Activated naive CD8-positive, alpha-beta T cell treated with anti-CD3 and anti-CD28 coated beads for 36 hours (primary cell): ENCODE results near the gene STIM2. TPM values are rescaled to one million over a fixed set of nuclear protein-coding genes. Genes with fewer than 3 reads are reported as not detected.
A peak's percentile ranks its signal among the peaks of the same experiment; 100 is the strongest.
"Not testable (repeated sequence)": the region's sequence is repeated elsewhere in the genome, so short reads cannot be mapped to it uniquely, and the experiment has no call there.

ENCODE experiments used
- DNase-seq: peaks from one replicate; pipeline ENCODE4 v3.0.0; 2021
- H3K27ac Mint-ChIP-seq: one replicate; pipeline ENCODE4 v1.8.0; 2022; ENCODE audit warnings: mild to moderate bottlenecking, moderate library complexity, mixed read lengths
- H3K27me3 Mint-ChIP-seq: one replicate; pipeline ENCODE4 v1.8.0; 2022; ENCODE audit warnings: mild to moderate bottlenecking, mixed read lengths
- H3K36me3 Mint-ChIP-seq: one replicate; pipeline ENCODE4 v1.8.0; 2021; ENCODE audit warnings: mild to moderate bottlenecking, mixed read lengths
- H3K4me1 Mint-ChIP-seq: one replicate; pipeline ENCODE4 v1.8.0; 2021; ENCODE audit warnings: mixed read lengths
- H3K4me3 Mint-ChIP-seq: one replicate; pipeline ENCODE4 v1.8.0; 2022; ENCODE audit warnings: mild to moderate bottlenecking, moderate library complexity, mixed read lengths
- H3K9me3 Mint-ChIP-seq: one replicate; pipeline ENCODE4 v1.8.0; 2022; ENCODE audit warnings: mixed read lengths
- total RNA-seq, 2 experiments: library from RNA; stranded (reverse); gene quantifications; one replicate each; pipeline ENCODE4 v1.2.3, GENCODE V29; 2021

STIM2 gene
- total RNA-seq, 2 experiments from 2014 or later = 41.8 to 45.1 TPM

DNA sequence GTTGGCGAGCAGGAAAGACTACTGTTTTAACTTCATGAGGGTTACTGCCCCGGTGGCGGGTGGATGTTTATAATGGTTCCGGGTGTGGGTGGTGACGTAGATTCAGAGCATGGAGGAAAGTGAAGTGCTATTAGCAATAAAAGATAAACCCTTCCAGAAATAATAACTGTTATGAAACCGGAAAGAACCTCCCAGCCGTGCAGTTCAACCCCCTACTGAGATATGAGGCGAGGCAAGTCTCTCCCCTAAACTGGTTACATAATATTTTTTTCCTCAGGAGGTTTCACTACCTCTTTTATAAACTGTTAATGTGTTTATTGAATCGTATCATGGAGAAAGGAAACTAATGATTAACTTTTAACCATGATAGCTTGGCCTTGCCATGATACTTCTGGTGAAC lies 33.9 kb upstream of the STIM2 start:
- Mint-ChIP-seq H3K27ac (no peak overlapping the region), H3K4me3 (no peak overlapping the region), H3K4me1 (peaks cover 9% of the 10 kb centered on the region), H3K27me3 (no peaks in the 10 kb centered on the region), H3K36me3 (peaks cover 6% of the 10 kb centered on the region), H3K9me3 (peaks cover 11% of the 10 kb centered on the region)
- no peak for DNase-seq

DNA sequence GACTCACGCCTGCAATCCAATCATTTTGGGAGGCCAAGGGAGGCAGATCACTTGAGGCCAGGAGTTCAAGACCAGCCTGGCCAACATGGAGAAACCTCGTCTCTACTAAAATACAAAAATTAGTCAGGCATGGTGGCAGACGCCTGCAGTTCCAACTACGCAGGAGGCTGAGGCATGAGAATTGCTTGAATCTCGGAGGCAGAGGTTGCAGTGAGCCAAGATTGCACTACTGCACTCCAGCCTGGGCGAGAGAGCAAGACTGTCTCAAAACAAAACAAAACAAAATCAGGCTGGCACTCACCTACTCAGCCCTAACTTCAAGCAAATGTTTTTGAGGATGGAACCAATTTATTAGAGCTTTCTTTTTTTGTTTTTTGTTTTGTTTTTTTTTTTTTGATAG lies 33.3 kb upstream of the STIM2 start:
- peaks cover 11% of the 10 kb centered on the region for H3K9me3 Mint-ChIP-seq
- not testable (repeated sequence) for H3K4me1 Mint-ChIP-seq, H3K4me3 Mint-ChIP-seq, H3K27ac Mint-ChIP-seq, DNase-seq, H3K27me3 Mint-ChIP-seq, H3K36me3 Mint-ChIP-seq

DNA sequence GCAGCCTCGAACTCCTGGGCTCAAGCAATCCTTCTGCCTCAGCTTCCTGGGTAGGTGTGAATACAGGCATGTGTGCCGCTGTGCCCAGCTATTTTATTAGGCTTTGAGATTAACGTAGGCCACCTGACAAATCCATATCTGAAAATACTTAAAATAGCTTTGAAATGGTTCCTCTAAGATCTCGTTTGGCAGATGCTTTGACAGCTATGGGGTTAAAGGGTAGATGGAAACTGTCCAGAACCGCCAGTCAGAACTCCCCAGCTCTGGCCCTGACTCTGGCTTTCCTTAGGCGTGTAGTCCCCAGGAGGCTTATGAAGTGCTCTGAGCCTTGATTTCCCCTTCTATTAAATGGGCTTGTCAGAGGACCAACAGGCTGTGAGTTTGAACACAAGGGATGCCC lies 32.8 kb upstream of the STIM2 start:
- Mint-ChIP-seq H3K4me1 (peaks cover 2% of the 10 kb centered on the region), H3K4me3 (no peak overlapping the region), H3K9me3 (peaks cover 9% of the 10 kb centered on the region), H3K27ac (no peak overlapping the region), H3K36me3 (peaks cover 4% of the 10 kb centered on the region), H3K27me3 (no peaks in the 10 kb centered on the region)
- DNase-seq = no peak

DNA sequence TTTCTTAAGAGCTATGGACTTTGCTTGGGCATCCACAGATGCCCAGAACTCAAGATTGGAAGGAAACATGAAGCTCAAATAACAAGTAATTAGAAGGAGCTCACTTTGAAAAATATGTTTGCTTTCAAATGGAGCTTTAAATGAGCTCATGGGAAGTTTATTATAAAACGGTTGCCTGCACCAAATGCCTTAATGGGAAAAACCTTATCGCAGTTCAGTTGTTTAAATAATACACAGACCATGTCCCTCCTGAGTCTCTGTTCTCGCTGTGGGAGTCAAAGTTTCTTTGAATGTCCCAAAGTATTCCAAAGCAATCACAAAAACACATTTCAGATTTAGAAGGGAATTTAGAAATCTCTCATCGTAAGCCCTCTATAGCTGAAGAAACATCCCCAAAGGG lies 31.6 kb upstream of the STIM2 start:
- H3K9me3 Mint-ChIP-seq = peaks cover under 1% of the 10 kb centered on the region
- H3K27ac Mint-ChIP-seq = no peak overlapping the region
- no peaks in the 10 kb centered on the region for H3K4me1 Mint-ChIP-seq
- H3K27me3 Mint-ChIP-seq = no peaks in the 10 kb centered on the region
- H3K4me3 Mint-ChIP-seq = no peak overlapping the region
- no peaks in the 10 kb centered on the region for H3K36me3 Mint-ChIP-seq
- no peak for DNase-seq

DNA sequence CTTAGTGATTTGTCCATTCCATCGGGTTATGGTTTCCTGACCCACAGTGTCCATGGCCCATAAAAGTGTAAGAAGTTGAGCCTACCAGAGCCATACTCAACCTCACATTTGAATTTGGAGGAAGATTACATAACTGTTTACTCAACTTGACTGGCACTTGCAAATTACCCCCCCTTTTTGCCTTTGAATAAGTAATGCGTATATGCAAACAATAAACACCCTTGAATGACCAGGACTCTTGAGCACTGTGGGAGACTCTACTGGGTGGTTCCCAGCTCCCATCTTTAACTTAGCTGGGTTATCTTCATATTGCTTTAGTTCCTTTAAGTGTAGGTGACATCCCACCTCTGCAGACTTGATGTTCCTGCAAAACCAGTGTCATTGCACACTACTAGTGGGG lies 30.6 kb upstream of the STIM2 start:
- no peaks in the 10 kb centered on the region for H3K4me1 Mint-ChIP-seq
- no peaks in the 10 kb centered on the region for H3K36me3 Mint-ChIP-seq
- no peak for DNase-seq
- no peaks in the 10 kb centered on the region for H3K27me3 Mint-ChIP-seq
- no peak overlapping the region for H3K27ac Mint-ChIP-seq
- peaks cover 2% of the 10 kb centered on the region for H3K9me3 Mint-ChIP-seq
- H3K4me3 Mint-ChIP-seq = no peak overlapping the region

DNA sequence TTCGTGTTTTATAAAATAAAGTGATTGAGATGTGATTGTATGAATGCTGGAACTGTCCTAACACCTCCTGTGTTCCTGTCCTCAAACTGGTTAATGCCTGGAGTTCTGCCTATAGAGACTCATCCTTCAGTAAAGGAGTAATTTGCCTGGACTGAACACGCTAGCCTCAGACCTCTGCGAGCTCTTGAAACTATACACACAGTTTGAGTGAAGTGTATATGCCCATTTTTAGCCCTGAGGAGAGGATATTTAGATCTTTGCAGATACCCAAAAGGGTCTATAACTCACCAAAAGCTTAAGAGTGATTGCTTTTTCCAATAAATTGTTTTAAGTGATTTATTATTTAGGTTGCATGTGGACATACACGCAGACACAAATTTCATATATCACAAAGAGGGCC lies 29.9 kb upstream of the STIM2 start:
- Mint-ChIP-seq H3K9me3 (peaks cover 2% of the 10 kb centered on the region), H3K4me1 (no peaks in the 10 kb centered on the region), H3K27ac (no peak overlapping the region), H3K4me3 (no peak overlapping the region), H3K27me3 (no peaks in the 10 kb centered on the region), H3K36me3 (no peaks in the 10 kb centered on the region)
- no peak for DNase-seq

DNA sequence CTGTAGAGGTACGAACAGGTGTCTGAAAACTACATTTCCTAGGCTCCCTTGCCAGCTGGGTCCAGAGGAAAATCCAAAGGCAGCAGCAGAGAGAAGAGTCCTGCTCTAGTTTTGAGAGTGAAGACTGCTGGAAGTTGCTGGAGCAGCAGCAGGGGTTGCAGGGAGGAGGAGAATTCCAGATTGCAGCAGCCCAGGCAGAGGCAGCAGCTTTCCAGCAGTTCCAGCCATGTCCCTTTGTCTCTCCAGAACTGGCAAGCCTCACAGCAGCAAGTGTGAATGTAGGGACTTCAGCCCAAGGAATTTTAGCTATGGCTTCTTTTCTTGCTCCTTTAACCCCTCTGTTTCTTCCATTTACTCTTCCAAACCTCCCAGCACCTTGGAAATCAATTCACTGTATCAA lies 24.1 kb upstream of the STIM2 start:
- Mint-ChIP-seq H3K36me3 (peaks cover 1% of the 10 kb centered on the region), H3K4me3 (no peak overlapping the region), H3K27ac (no peak overlapping the region), H3K27me3 (no peaks in the 10 kb centered on the region), H3K9me3 (peaks cover 4% of the 10 kb centered on the region), H3K4me1 (no peaks in the 10 kb centered on the region)
- DNase-seq = no peak

DNA sequence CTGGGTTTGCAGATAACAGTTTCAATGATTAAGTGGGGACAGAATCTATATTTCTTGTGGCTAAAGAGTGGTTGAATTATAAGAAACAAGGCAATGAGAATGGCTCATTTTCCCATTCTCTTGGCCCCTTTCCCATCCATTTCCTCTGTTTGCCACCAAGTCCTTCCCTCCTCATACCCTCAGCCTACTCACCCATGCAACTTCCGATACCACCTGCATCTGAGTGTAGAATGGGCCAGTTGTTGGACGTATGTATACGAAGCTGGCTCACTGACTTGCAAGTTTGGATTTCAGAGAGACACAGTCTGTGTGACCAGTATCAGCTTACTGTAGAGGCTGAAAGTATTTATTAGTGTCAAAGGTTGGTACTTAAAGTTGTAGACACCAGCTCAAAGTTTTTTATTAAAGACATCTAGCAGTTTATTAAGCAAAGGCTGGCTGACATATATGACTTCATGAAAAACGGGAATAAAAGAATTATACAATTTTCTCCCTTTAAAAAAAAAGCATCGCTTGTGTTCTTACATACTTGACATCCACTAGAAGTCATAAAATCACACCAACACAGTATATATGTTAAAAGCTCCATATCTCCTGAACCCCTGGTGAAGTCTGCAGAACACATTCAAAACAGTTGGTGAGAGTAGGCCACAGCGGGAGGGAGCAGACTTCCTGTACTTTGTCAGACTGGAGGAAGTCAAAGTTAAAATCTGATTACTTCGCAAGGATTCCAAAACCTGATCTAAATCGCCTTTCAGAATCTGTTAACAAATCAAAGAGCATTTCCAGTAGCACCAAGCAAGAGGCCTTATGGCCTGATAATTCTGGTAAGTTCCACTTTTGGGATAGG lies 22.4 kb upstream of the STIM2 start:
- Mint-ChIP-seq H3K27ac (no peak overlapping the region), H3K4me1 (no peaks in the 10 kb centered on the region), H3K36me3 (peaks cover 1% of the 10 kb centered on the region), H3K4me3 (no peak overlapping the region), H3K27me3 (no peaks in the 10 kb centered on the region), H3K9me3 (peaks cover 4% of the 10 kb centered on the region)
- DNase-seq = no peak

DNA sequence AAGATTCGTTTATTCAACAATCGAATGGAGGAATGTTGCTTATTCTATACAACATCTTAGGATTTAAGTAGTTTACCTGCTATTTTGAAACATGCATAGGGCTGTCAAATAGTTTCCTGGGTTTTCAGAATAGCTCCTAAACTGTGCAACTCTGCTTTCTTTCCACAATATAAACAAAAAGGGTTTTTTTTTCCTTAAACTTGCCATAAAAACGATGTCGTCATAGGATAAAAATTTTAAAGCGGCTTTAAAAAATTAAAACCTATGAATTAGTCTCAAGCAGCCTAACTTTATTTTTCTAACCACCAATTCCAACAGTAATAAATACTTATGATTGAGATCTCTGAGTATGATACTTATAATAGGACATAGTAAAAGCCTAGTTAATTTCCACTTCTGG lies 21.6 kb upstream of the STIM2 start:
- H3K27me3 Mint-ChIP-seq = no peaks in the 10 kb centered on the region
- no peak overlapping the region for H3K27ac Mint-ChIP-seq
- DNase-seq = no peak
- no peaks in the 10 kb centered on the region for H3K4me1 Mint-ChIP-seq
- peaks cover 4% of the 10 kb centered on the region for H3K9me3 Mint-ChIP-seq
- H3K36me3 Mint-ChIP-seq = peaks cover 1% of the 10 kb centered on the region
- H3K4me3 Mint-ChIP-seq = no peak overlapping the region

DNA sequence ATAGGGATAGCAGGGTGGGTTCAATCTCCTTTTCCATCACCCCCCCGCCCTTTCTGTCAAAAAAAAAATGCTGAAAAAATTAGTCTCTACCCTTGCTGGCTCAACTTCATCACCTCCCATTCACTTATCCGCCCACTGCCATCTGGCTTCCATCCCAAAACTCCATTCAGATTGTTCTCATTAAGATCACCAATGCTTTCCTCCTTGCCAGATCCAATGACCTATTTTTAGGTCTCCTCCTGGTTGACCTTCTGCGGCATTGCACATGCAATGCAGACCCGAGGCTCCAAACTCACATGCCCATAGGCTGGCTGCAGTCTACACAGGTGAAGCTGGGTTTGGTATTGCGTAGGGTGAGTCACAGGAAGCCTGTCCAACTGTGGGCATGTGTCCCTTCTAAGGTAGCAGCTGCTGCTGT lies 21.1 kb upstream of the STIM2 start:
- DNase-seq = no peak
- Mint-ChIP-seq H3K4me1 (no peaks in the 10 kb centered on the region), H3K27me3 (no peaks in the 10 kb centered on the region), H3K9me3 (peaks cover 4% of the 10 kb centered on the region), H3K4me3 (no peak overlapping the region), H3K27ac (no peak overlapping the region), H3K36me3 (peaks cover 1% of the 10 kb centered on the region)

DNA sequence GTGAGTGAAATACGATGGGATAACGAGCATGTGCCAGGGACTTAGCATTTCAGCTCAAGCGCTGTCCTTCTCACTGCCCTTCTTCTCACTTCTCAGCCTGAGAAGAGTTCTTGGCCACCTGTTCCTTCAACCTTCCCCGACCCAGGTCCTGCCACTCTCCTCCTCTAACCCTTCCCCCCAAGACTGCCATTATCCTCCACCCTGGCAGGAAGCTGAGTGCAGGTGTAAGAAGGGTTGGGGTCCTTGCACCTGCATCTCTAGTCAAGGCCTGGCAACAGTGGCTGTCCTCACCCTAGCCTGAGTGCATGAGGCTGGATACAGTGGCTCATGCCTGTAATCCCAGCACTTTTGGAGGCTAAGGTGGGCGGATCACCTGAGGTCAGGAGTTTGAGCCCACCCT lies 19.9 kb upstream of the STIM2 start:
- Mint-ChIP-seq H3K9me3 (peaks cover 3% of the 10 kb centered on the region), H3K4me1 (no peaks in the 10 kb centered on the region), H3K36me3 (peaks cover 1% of the 10 kb centered on the region), H3K27me3 (no peaks in the 10 kb centered on the region), H3K27ac (no peak overlapping the region), H3K4me3 (no peak overlapping the region)
- DNase-seq = no peak

DNA sequence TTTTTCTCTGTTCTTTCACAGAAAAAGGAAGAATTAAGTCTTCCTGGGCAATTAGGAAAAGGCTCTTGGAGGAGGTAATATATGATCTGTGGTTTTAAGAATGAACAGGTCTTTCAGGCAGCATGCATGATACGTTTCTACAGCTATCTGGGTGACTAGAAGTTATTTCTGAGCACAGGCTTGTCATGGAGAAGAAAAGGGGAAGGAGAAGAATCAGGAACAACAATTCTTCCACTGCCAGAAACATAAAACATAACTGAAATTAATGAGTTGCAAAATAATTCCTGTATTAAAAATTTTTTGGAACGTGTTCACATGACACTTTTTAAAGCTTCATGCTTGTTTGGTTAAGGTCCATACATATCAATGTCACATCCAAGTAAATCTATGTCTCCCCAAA lies 17.7 kb upstream of the STIM2 start:
- no peak for DNase-seq
- H3K4me3 Mint-ChIP-seq = no peak overlapping the region
- H3K4me1 Mint-ChIP-seq = no peaks in the 10 kb centered on the region
- H3K27ac Mint-ChIP-seq = no peak overlapping the region
- H3K36me3 Mint-ChIP-seq = peaks cover 1% of the 10 kb centered on the region
- peaks cover 3% of the 10 kb centered on the region for H3K9me3 Mint-ChIP-seq
- no peaks in the 10 kb centered on the region for H3K27me3 Mint-ChIP-seq

DNA sequence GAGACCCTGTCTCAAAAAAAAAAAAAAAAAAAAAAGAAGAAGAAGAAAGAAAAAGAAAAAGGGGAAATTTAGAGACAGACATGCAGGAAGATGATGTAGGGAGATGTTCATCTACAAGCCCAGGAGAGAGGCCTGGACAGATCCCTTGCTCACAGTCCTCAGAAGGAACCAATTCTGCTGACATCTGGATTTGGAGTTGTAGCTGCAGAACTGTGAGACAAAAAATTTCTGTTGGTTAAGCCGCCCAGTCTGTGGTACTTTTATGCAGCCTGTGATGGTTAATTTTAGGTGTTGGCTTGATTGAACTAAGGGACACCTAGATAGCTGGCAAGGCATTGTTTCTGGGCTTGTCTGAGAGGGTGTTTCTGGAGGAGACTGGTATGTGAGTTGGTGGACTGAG lies 10.1 kb upstream of the STIM2 start:
- Mint-ChIP-seq H3K4me1 (no peaks in the 10 kb centered on the region), H3K4me3 (no peak overlapping the region), H3K9me3 (no peaks in the 10 kb centered on the region), H3K27ac (no peak overlapping the region), H3K27me3 (no peaks in the 10 kb centered on the region), H3K36me3 (no peaks in the 10 kb centered on the region)
- no peak for DNase-seq

DNA sequence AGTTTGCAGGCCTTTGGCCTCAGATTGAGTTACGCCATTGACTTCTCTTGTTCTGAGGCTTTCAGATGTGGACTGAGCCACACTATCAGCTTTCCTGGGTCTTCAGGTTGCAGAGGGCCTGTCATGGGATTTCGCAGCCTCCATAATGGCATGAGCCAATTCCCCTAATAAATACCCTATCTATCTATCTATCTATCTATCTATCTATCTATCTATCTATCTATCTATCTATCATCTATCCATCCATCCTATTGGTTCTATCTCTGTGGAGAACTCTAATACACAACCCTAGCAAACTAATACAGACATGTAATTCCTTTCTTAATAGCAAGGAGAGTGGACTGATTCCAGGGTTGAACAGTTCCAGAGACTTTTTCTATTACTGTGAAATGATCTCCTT lies 9.5 kb upstream of the STIM2 start:
- H3K4me3 Mint-ChIP-seq = no peak overlapping the region
- H3K27ac Mint-ChIP-seq = no peak overlapping the region
- no peaks in the 10 kb centered on the region for H3K27me3 Mint-ChIP-seq
- DNase-seq = no peak
- H3K4me1 Mint-ChIP-seq = no peaks in the 10 kb centered on the region
- no peaks in the 10 kb centered on the region for H3K9me3 Mint-ChIP-seq
- H3K36me3 Mint-ChIP-seq = no peaks in the 10 kb centered on the region

DNA sequence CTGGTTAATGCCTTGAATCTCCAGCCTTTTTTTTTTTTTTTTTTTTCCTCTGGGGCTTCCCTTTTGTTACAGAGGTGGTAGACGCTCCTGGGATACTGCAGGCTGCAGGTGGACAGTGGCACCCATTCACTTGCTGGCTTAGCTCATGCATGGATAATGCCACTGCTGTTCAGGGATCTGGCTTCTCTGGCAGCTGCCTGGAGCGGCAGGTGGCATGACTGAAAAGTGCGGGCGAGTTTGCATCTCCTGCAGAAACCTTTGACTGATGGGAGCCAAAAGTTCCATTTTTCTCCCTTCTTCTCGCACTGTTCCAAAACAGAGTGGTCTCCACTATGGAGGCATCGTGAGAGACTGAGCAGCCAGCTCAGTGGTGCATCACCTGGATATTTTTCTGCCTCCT lies 5.9 kb upstream of the STIM2 start:
- no peak for DNase-seq
- Mint-ChIP-seq H3K36me3 (no peaks in the 10 kb centered on the region), H3K9me3 (no peaks in the 10 kb centered on the region), H3K27ac (no peak overlapping the region), H3K4me1 (peaks cover 17% of the 10 kb centered on the region), H3K27me3 (no peaks in the 10 kb centered on the region), H3K4me3 (no peak overlapping the region)

DNA sequence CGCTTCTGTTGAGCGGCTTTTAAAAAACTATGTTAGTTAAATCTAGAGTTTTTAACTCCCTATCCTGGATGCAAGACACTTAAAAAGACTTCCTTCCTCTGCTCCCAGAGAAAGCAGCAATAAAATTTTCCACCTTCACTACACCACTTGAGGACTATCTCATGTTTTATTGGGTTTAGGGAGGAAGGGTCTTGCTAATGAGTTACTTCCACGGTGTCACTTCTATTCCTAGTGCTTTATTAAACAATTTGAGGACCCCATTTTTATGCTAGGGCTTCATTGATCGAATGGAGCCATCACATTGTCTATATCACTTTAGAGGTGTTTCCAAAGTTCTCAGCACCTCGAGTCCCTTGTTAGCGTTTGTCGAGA lies 3.7 kb upstream of the STIM2 start:
- Mint-ChIP-seq H3K27me3 (no peaks in the 10 kb centered on the region), H3K27ac (peak overlapping the region; percentile 92), H3K4me3 (peak overlapping the region; percentile 88), H3K9me3 (no peaks in the 10 kb centered on the region), H3K36me3 (peaks cover 3% of the 10 kb centered on the region), H3K4me1 (peaks cover 21% of the 10 kb centered on the region)
- DNase-seq = no peak
